IMR-90 (cell line): ENCODE data around the gene EHBP1.

Experiments
- CTCF ChIP-seq: conservative IDR thresholded peaks from 2 replicates; pipeline ENCODE4 v1.5.1; 2012; ENCODE audit warnings: mild to moderate bottlenecking, low read depth, low read length, improper control_type of control experiment
- FOS ChIP-seq: fragments of 150-350 bp; IDR thresholded peaks from 2 replicates; pipeline ENCODE4 v1.6.1; 2016; ENCODE audit warnings: low read depth, low read length
- RAD21 ChIP-seq: IDR thresholded peaks from 2 replicates; pipeline ENCODE4 v1.6.1; 2012; ENCODE audit warnings: low read length, improper control_type of control experiment
- RCOR1 ChIP-seq: IDR thresholded peaks from 2 replicates; pipeline ENCODE4 v1.6.1; 2012; ENCODE audit warnings: mild to moderate bottlenecking, low read length, improper control_type of control experiment; ENCODE audit not compliant: insufficient replicate concordance

- TF ChIP-seq CTCF, result no peak
- no peak for TF ChIP-seq RAD21
- TF ChIP-seq RCOR1, result no peak
- no peak for TF ChIP-seq FOS
Observed at GRCh38 chr2:62881162-62881795, 175.8 kb downstream of the EHBP1 start.
